ES-I3 (cell line): ENCODE results near the gene CDNF.

ENCODE experiments used
- H3K36me3 ChIP-seq: 2 replicates; pipeline ENCODE4 v1.6.1; 2013; ENCODE audit warnings: mild to moderate bottlenecking, low read length, control low read depth, moderate library complexity; ENCODE audit not compliant: insufficient read depth
- H3K4me1 ChIP-seq: 2 replicates; pipeline ENCODE4 v1.6.1; 2013; ENCODE audit warnings: mild to moderate bottlenecking, control low read depth, low read length; ENCODE audit not compliant: insufficient read depth
- H3K9ac ChIP-seq: 2 replicates; pipeline ENCODE4 v1.6.1; 2013; ENCODE audit warnings: low read depth, mild to moderate bottlenecking, low read length, moderate library complexity
- H3K9me3 ChIP-seq: 2 replicates; pipeline ENCODE4 v1.6.1; 2013; ENCODE audit warnings: mild to moderate bottlenecking, low read length, moderate library complexity; ENCODE audit not compliant: control insufficient read depth, insufficient read depth

CDNF gene

DNA sequence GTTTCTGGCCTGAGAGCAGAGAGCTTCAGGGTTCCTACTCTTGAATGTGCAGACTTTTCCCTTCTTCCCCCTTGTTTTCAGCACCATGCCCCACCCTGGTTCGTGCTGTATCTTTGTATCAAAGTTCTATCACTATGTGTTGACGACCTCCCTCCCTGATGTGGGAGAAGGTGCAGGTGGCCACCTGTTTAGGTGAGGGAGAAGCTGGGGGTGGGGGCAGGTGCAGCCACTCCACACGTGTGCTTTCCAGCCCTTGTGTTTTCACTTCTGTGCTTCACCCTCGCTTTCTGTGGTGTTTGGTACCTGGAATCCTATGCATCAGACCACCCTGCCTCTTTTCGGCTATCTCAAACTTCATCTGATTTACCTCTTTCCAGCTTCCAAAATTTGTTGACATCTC is 21.2 kb upstream of the CDNF start:
- Histone ChIP-seq H3K4me1 (no peaks in the 10 kb centered on the region), H3K36me3 (peaks cover 4% of the 10 kb centered on the region; the same call in 1 of the 2 replicates), H3K9ac (no peak overlapping the region), H3K9me3 (no peaks in the 10 kb centered on the region)

DNA sequence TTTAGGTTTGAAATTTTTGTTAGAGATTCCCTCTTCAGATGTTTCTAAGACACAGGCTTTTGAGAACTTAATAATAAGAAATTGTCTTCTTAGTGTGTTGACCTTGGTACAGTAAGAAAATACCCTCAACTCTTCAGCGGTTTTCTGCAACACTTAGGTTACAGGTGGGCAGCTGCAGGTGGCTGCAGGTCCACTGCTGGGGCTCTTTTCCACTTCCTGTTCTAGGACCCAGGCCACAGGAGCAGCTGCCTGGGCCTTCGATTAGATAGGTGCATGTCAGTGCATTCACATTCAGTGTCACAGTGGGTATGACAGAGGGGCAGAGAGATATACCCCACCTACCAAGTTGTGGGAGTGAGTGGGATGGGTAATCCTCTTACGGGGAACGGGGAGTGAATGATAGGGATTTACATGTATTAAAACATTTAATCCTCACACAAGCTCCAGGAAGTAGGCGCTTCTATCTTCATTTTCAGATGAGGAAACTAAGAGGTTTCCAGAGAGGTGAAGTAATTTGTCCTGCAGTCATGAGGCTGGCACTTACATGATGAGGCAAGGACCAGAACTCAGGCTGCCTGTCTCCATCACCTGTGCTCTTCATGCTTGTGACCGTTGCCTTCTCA is 20.6 kb upstream of the CDNF start:
- Histone ChIP-seq H3K36me3 (peaks cover 4% of the 10 kb centered on the region; the same call in 1 of the 2 replicates), H3K9me3 (no peaks in the 10 kb centered on the region), H3K9ac (no peak overlapping the region), H3K4me1 (no peaks in the 10 kb centered on the region)

DNA sequence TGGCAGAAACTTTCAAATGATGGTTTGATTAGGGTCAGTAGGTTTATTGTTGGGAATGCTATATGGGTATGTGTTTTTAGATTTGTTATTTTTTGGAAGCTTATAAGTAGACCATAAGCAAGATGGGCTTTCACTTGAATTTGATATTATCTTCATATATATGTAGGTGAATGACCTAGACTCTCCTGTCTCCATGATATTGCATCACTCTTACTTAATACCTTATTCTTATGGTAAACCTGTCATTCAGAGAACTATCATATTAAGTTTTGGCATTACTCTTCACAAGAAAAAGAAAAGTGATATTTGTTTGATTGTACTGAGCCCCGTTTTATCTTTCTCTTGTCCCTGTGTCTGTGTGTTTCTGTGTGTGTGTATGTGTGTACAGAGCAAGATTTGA is 17.6 kb upstream of the CDNF start:
- H3K9ac ChIP-seq = no peak overlapping the region
- peaks cover 6% of the 10 kb centered on the region for H3K36me3 ChIP-seq
- no peaks in the 10 kb centered on the region for H3K4me1 ChIP-seq
- no peaks in the 10 kb centered on the region for H3K9me3 ChIP-seq

DNA sequence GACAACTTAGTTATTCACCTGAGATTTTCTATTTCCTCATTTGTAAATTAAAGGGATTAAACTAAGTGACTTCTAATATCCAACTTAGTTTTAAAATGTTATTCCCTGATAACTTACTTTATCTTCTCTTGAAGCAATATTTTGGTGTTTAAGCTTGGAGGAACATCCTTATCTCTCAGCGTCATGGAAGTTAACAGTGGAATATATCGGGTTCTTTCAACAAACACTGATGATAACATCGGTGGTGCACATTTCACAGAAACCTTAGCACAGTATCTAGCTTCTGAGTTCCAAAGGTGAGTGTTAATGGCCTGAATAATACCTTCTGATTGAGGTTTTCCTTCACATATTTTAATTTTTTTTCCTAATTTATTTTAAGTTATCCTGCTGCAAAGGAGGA is 14.4 kb upstream of the CDNF start:
- Histone ChIP-seq H3K4me1 (no peaks in the 10 kb centered on the region), H3K36me3 (peaks cover 6% of the 10 kb centered on the region), H3K9me3 (no peaks in the 10 kb centered on the region), H3K9ac (no peak overlapping the region)

DNA sequence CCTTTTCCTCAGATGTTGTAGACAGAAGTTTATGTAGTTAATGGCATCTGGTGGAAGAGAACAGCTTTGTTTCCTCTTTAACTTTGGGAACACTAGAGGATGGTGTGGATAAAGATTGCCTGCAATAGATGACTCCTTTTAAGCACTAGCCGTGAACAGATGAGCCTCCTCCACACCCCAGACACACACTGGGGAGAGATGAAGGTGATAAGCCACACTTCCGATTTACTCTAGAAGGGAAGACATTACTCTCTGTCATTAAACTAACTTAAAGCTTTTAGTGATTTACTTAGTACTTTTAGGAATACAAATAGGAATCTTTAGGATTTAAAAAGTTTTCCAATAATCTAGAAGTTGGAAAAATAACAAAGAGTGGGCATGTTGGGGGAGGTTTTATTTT is 7.1 kb upstream of the CDNF start:
- Histone ChIP-seq H3K9me3 (no peaks in the 10 kb centered on the region), H3K9ac (no peak overlapping the region), H3K36me3 (peaks cover 11% of the 10 kb centered on the region; the same call in 1 of the 2 replicates), H3K4me1 (no peaks in the 10 kb centered on the region)

DNA sequence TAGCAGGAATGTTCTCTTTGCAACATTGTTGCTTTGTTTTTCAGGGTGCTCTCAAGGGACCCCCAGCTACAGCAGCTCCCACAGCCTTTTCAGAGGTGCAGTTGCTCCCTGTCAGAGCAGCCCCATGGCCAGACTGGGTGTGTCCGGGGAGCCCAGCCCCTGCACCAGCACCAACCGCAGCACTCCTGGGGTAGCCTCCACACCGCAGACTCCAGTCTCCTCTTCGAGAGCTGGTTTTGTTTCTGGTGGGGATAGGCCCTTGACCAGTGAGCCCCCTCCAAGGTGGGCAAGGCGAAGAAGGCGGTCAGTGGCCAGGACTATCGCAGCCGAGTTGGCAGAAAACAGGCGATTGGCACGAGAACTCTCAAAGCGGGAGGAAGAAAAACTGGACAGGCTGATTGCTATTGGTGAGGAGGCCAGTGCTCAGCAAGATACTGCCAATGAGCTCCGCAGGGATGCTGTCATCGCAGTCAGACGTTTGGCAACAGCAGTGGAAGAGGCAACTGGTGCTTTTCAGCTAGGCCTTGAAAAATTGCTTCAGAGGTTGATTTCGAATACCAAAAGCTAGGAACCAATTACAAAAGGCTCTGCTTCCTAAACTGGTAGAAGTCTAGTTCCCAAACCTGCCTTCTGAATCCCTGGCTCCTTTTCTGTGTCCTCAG is 5.6 kb upstream of the CDNF start:
- Histone ChIP-seq H3K4me1 (no peaks in the 10 kb centered on the region), H3K36me3 (peaks cover 11% of the 10 kb centered on the region; the same call in 1 of the 2 replicates), H3K9me3 (no peaks in the 10 kb centered on the region), H3K9ac (no peak overlapping the region)

DNA sequence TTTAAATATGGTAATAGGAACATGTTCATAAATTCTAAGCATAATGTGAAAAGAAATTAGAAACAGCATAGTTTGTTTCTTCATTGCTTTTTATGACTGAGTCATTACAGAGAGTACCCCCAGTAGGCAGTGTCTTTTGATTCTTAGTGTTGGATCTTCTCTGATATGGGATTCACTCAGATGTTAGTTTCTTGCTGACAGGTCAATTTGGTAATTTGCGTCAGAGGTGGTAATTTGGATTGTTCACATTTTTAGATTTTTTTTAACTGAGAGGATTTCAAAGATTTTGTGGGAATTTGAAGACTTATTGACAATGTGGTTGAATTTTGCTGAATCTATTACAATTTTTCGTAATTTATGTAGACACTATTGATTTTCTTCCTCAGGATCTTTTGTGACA is 2.3 kb upstream of the CDNF start:
- H3K36me3 ChIP-seq = peaks cover 11% of the 10 kb centered on the region; the same call in 1 of the 2 replicates

DNA sequence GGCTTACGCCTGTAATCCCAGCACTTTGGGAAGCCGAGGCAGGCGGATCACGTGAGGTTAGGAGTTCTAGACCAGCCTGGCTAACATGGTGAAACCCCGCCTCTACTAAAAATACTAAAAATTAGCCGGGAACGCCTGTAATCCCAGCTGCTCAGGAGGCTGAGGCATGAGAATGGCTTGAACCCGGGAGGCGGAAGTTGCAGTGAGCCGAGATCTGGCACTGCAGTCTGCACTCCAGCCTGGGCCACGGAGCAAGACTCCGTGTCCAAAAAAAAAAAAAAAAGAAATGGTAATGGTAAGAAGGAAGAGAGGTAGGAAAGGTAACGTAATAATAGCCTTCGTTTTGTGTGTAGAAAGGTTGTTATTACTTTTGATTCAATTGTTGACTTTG is 1.5 kb upstream of the CDNF start:
- Histone ChIP-seq H3K9ac (peak overlapping the region; percentile 76; the same call in 1 of the 2 replicates), H3K9me3 (no peaks in the 10 kb centered on the region), H3K4me1 (no peaks in the 10 kb centered on the region), H3K36me3 (peaks cover 11% of the 10 kb centered on the region; the same call in 1 of the 2 replicates)

More for the DNA sequence above, 2.3 kb upstream of the CDNF start:
- no peaks in the 10 kb centered on the region for H3K9me3 ChIP-seq
- H3K4me1 ChIP-seq = no peaks in the 10 kb centered on the region
- H3K9ac ChIP-seq = no peak overlapping the region

DNA sequence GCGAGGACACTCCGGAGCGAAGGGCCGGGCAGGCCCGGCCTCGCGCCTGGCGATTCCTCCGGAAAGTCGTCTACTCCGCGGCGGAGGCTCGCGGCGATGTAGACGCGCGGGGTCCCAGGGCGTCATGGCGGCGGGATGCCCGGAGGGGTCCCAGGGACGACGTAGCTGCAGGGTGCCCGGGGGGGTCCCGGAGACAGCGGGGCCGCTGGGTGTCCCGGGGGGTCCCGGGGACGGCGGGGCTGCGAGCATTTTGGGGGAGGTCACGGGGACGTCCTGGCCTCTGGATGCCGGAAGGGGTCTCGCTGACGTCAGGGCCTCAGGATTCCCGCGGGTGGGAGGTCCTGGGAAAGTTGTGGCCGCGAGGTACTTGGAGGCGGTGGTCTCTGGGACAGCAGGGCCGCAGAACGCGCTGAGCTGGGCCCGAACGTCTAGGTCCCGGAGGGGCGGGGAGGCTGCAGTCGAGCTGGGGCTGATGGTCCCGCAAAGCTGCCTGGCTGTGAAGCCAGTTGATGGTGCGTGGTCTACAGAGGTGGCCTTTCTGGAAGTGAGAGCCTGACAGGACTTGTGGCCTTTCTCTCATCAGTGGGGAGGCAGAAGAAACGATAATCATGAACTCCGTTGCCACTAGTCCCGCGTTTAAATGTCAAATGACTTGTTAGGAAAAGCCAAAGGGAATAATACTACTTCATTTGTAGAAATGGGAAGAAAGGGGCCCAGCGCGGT is 906 bp upstream of the CDNF start:
- peaks cover 11% of the 10 kb centered on the region; the same call in 1 of the 2 replicates for H3K36me3 ChIP-seq
- peak overlapping the region; percentile 76 for H3K9ac ChIP-seq
- H3K9me3 ChIP-seq = no peaks in the 10 kb centered on the region
- no peaks in the 10 kb centered on the region for H3K4me1 ChIP-seq

DNA sequence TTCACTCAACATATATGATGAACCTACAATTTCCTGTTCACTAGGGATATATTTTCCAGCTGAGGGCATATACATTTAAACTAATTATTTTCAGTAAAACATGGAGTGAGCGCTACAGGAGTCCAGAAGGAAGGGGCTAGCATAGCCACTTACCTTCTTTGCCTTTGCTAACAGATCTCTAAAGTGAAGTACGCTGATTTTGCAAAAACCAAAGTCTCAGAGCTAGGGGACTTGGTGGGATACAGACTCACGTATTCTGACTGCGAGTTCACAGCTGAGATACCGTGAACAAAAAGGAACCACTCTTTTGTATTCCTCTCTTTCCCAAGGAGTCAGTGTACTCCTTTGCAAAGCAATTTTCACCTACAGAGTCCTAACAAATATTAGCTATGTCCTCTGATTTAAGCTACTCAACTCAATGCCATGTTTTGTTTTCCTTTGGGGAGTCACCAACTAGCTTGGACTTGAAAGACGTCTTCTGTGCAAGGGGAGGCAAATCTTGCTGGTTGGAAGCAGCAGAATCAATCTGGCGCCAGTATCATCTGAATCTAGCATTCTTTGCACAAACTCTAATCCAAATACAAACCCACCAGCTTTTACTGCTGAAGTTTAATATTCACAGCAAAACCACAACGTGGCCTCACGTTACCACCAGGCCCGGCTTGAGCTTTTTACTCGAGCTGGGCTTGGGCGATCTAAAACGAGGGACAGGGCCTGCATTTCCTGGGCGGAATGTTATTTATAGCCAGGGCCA is 657 bp downstream of the CDNF start:
- H3K9ac ChIP-seq = peak overlapping the region; percentile 83
- H3K9me3 ChIP-seq = no peaks in the 10 kb centered on the region
- peaks cover 6% of the 10 kb centered on the region; the same call in 1 of the 2 replicates for H3K36me3 ChIP-seq
- no peaks in the 10 kb centered on the region for H3K4me1 ChIP-seq

DNA sequence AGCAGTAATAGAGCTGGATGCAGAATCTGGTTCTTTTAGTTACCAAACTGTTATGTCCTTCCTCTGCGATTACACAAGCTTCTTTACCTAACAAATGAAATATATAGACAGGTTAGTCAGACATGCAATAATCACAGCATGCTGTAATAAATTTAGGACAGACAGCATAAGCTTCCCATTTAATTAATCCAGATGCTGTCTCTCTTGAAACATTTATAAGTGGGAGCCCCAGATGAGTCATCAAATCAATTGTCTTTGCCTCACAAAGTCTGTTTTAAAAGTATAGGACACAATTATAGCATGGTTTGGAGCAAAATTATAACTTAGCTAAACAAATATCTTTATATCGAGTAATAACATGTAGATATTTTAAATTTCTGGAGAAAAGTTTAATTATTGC is 1.6 kb downstream of the CDNF start:
- H3K9ac ChIP-seq = no peak overlapping the region
- no peaks in the 10 kb centered on the region for H3K9me3 ChIP-seq
- no peaks in the 10 kb centered on the region for H3K4me1 ChIP-seq

DNA sequence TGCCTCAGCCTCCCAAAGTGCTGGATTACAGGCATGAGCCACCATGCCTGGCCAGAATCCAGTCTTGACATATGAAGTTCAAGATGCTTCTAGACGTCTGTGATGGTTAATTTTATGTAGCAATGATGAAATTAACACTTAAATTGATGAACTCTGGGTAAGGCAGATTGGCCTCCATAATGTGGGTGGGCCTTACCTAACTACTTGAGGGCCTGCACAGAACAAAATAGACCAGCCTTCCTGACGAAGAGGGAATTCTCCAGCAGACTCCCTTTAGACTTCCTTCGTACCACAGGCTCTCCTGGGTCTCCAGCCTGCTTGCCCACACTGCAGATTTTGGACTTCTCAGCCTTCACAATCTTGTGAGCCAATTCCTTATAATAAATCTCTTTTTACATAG is 4.7 kb downstream of the CDNF start:
- H3K9me3 ChIP-seq = no peaks in the 10 kb centered on the region
- no peaks in the 10 kb centered on the region for H3K36me3 ChIP-seq
- no peak overlapping the region for H3K9ac ChIP-seq
- no peaks in the 10 kb centered on the region for H3K4me1 ChIP-seq

More for the DNA sequence above, 1.6 kb downstream of the CDNF start:
- H3K36me3 ChIP-seq = no peaks in the 10 kb centered on the region; the same call in 1 of the 2 replicates

DNA sequence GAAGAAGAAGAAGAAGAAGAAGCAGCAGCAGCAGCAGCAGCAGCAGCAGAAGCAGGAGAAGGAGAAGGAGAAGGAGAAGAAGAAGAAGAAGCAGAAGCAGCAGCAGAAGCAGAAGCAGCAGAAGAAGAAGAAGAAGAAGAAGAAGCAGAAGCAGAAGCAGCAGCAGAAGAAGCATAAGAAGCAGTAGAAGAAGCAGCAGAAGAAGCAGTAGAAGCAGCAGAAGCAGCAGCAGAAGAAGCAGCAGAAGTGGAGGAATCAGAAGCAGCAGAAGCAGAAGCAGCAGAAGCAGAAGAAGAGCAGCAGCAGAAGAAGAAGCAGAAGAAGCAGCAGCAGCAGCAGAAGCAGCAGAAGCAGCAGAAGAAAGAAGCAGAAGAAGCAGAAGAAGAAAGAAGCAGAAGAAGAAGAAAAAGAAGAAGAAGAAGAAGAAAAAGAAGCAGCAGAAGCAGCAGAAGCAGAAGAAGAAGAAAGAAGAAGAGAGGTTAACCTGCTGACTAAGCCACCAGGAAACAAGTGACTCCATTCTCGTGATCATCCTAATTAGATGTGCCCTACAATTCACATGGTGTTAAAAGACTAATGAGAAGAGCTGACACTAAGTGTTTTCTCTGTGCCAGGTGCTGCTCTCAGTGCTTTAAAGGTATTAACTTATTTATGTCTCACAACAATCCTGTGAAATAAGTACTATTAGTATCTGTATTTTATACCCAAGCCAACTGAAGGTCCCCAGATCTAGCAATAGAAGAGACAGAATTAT is 11.6 kb downstream of the CDNF start:
- peaks cover 4% of the 10 kb centered on the region; the same call in 1 of the 2 replicates for H3K4me1 ChIP-seq
- no peak overlapping the region for H3K9ac ChIP-seq
- no peaks in the 10 kb centered on the region for H3K36me3 ChIP-seq
- H3K9me3 ChIP-seq = no peaks in the 10 kb centered on the region
